Lower leg skin (tissue), 3 donors: ENCODE results near the gene LOXL1.

Experiments used
- POLR2A ChIP-seq, 2 donors: fragments of 450-650 bp; IDR thresholded peaks; one replicate each; pipeline ENCODE4 v1.6.1; 2016 to 2017; ENCODE audit warnings: antibody characterized with exemption in 2 of 2, mild to moderate bottlenecking in 1 of 2, moderate library complexity in 1 of 2
- TF ChIP-seq, protein P1 (sequence below), 3 donors: fragments of 450-650 bp; IDR thresholded peaks; one replicate each; pipeline ENCODE4 v1.5.1; 2016; ENCODE audit warnings: antibody characterized with exemption in 3 of 3, mild to moderate bottlenecking in 3 of 3, moderate library complexity in 2 of 3

DNA sequence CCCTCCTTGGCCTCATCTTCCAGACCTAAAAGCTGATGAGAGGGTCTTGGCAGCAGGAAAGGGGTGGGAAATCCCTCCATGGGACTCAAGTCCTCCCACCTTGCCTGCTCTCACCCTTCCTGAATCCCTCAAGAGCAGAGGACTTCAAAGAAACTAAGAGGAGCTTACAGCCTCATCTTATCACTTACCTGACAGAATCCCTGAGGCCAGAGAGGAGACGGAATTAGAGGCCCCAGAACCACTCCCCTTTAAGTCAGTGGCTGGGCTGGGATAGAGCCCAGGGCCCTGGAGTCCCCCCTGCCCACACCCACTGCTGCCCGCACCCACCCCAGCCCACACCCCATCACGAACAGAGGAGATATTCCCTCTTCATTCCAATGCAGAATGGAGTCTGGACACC lies 15.2 kb downstream of the LOXL1 start:
- TF ChIP-seq, protein P1, sequence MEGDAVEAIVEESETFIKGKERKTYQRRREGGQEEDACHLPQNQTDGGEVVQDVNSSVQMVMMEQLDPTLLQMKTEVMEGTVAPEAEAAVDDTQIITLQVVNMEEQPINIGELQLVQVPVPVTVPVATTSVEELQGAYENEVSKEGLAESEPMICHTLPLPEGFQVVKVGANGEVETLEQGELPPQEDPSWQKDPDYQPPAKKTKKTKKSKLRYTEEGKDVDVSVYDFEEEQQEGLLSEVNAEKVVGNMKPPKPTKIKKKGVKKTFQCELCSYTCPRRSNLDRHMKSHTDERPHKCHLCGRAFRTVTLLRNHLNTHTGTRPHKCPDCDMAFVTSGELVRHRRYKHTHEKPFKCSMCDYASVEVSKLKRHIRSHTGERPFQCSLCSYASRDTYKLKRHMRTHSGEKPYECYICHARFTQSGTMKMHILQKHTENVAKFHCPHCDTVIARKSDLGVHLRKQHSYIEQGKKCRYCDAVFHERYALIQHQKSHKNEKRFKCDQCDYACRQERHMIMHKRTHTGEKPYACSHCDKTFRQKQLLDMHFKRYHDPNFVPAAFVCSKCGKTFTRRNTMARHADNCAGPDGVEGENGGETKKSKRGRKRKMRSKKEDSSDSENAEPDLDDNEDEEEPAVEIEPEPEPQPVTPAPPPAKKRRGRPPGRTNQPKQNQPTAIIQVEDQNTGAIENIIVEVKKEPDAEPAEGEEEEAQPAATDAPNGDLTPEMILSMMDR (IDR thresholded peaks at IDR 0.05), result no peak
- no peak for TF ChIP-seq POLR2A (IDR thresholded peaks at IDR 0.05)
